Measurements from ENCODE around the gene RICTOR.

The RICTOR gene

DNA sequence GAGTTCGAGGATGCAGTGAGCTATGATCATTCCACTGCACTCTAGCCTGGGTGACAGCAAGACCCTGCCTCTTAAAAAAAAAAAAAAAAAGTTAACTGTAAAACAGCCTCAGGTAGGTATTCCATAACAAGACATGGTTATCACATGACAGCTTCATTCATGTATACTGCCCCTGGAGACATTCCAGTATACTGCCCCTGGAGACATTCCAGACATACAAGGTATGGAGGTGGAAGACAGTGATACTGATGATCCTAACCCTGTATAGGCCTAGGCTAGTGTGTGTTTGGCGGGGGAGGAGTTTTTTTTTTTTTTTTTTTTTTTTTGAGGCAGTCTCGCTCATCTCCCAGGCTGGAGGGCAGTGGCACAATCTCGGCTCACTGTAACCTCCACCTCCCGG is 105.5 kb downstream of the RICTOR start:
- POLR2A ChIA-PET, result no interaction called here
- CTCF ChIA-PET, result no interaction called here
- no peak for TF ChIP-seq ELF4 (IDR thresholded peaks at IDR 0.05)
- no peak for TF ChIP-seq FOXK2 (IDR thresholded peaks at IDR 0.05)
- DNase-seq (ENCODE audit: extremely low spot score), result no peak

DNA sequence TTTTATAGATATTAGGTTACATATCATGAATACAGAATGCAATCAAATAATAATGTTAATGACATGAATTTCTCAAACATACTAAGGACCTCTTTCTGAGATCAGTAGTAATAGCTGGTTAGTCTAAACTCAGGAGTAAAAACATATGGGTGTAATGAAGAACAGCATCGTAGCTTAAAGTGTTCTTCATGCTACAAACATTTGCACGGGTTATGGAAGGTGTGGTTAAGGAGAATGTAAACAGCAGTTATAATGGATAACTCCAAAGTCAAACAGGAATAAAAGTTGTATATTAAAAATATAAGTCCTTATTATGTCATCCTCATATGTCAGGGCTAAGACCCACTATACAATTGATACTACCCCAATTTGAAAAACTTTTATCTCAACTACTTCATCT is 112.5 kb downstream of the RICTOR start:
- DNase-seq (ENCODE audit: extremely low spot score), result no peak
- CTCF ChIA-PET, result interaction anchor here (0.7 kb wide), 1 partner anchor 77 kb away, joined by 4 read pairs; no protein-coding TSS in a partner anchor
- POLR2A ChIA-PET, result no interaction called here
- TF ChIP-seq L3MBTL2 (conservative IDR thresholded peaks at IDR 0.05) (no peak), FOXA1 (IDR thresholded peaks at IDR 0.05) (no peak), SUZ12 (IDR thresholded peaks at IDR 0.05) (no peak), FOXK2 (IDR thresholded peaks at IDR 0.05) (no peak), NFRKB (IDR thresholded peaks at IDR 0.05) (no peak)

DNA sequence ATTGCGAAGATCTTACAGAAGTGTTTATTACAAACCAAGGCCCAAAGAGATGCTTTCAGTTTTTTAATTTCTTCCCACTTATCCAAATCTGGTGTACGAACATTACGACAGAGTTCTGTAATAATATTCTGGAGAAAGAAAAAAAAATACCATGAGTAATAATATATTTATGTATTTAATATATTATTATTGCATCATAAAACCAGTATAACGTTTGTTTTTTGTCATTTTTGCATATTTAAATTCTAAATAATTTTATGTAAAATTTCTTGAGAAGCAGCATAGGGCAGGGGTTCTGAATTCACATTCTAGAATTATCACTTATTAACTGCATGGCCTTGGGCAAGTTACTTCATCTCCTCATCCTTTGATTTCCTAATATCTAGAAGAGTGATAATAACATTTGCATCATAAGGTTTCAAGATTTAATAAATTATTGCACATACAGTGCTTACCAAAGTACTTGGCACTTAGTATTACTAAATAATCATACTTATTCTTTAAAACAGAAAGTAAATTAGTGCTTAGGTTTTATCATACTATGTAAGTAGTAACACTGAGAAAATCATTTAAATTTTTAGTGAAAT is 120.7 kb downstream of the RICTOR start:
- ChIA-PET POLR2A (no interaction called here), CTCF (no interaction called here)
- no peak for DNase-seq (ENCODE audit: extremely low spot score)
- TF ChIP-seq FOXA1 (IDR thresholded peaks at IDR 0.05) (no peak), ELF4 (IDR thresholded peaks at IDR 0.05) (no peak), FOXM1 (IDR thresholded peaks at IDR 0.05; ENCODE audit: borderline replicate concordance) (no peak), NFRKB (IDR thresholded peaks at IDR 0.05) (no peak), L3MBTL2 (conservative IDR thresholded peaks at IDR 0.05) (no peak), HDGF (IDR thresholded peaks at IDR 0.05; ENCODE audit: borderline replicate concordance) (no peak), SP1 (IDR thresholded peaks at IDR 0.05) (no peak), FOXK2 (IDR thresholded peaks at IDR 0.05) (no peak), CTBP1 (IDR thresholded peaks at IDR 0.05; ENCODE audit: borderline replicate concordance) (no peak), ARNT (IDR thresholded peaks at IDR 0.05) (no peak), TARDBP (IDR thresholded peaks at IDR 0.05) (no peak), LEF1 (IDR thresholded peaks at IDR 0.05; ENCODE audit: borderline replicate concordance) (no peak), BHLHE40 (IDR thresholded peaks at IDR 0.05; ENCODE audit: borderline replicate concordance) (no peak), ZNF384 (IDR thresholded peaks at IDR 0.05) (no peak), SUZ12 (IDR thresholded peaks at IDR 0.05) (no peak)
- TF ChIP-seq, protein P1, sequence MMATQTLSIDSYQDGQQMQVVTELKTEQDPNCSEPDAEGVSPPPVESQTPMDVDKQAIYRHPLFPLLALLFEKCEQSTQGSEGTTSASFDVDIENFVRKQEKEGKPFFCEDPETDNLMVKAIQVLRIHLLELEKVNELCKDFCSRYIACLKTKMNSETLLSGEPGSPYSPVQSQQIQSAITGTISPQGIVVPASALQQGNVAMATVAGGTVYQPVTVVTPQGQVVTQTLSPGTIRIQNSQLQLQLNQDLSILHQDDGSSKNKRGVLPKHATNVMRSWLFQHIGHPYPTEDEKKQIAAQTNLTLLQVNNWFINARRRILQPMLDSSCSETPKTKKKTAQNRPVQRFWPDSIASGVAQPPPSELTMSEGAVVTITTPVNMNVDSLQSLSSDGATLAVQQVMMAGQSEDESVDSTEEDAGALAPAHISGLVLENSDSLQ (IDR thresholded peaks at IDR 0.05), result no peak

DNA sequence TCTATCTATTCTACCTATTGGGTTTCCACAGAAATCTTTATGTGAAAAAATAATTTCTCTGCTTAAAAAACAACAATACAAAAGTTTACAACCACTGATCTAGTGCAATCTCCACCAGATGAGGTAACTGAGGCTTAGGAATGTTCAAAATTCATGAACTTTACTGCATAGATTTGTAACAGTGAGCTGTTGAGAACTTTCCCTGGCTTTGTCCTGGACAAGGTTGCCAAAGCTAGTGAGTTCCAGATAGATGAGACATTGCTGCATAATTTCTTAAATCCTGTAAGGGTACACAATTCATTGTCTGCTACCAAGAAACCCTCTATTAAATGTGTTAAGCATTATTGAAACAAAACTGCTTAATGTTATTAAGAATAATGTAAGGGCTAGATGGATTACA is 125.7 kb downstream of the RICTOR start:
- DNase-seq (ENCODE audit: extremely low spot score), result no peak
- TF ChIP-seq NFRKB (IDR thresholded peaks at IDR 0.05) (no peak), ARNT (IDR thresholded peaks at IDR 0.05) (no peak), FOXM1 (IDR thresholded peaks at IDR 0.05; ENCODE audit: borderline replicate concordance) (no peak), SUZ12 (IDR thresholded peaks at IDR 0.05) (no peak), LEF1 (IDR thresholded peaks at IDR 0.05; ENCODE audit: borderline replicate concordance) (no peak), CTBP1 (IDR thresholded peaks at IDR 0.05; ENCODE audit: borderline replicate concordance) (no peak), HDGF (IDR thresholded peaks at IDR 0.05; ENCODE audit: borderline replicate concordance) (no peak), FOXA1 (IDR thresholded peaks at IDR 0.05) (no peak), FOXK2 (IDR thresholded peaks at IDR 0.05) (no peak), ZNF384 (IDR thresholded peaks at IDR 0.05) (no peak), L3MBTL2 (conservative IDR thresholded peaks at IDR 0.05) (no peak), ELF4 (IDR thresholded peaks at IDR 0.05) (no peak), SP1 (IDR thresholded peaks at IDR 0.05) (no peak)
- ChIA-PET POLR2A (no interaction called here), CTCF (no interaction called here)

DNA sequence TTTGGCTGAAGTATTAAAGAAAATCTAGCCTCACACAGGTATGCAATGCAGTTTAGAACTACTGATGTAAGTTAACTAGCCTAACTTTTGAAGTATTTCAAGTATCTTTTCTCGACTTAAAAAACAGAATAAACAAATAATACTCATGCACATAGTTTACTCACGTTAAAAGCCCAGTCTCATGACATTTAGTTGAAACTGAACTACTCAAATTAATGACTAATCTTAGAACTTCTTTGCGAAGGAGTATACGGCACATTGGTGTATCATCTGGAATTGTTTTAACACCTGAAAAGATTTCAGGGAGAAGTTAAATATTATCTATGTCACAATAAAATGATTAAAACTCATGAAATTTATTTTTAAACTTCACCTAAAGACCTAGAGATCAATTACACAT is 129.9 kb downstream of the RICTOR start:
- no peak for DNase-seq (ENCODE audit: extremely low spot score)
- CTCF ChIA-PET, result interaction anchor here (0.7 kb wide), 1 partner anchor 273 kb away, joined by 3 read pairs; no protein-coding TSS in a partner anchor
- POLR2A ChIA-PET, result no interaction called here
- TF ChIP-seq SUZ12 (IDR thresholded peaks at IDR 0.05) (no peak), CTBP1 (IDR thresholded peaks at IDR 0.05; ENCODE audit: borderline replicate concordance) (no peak), ZNF384 (IDR thresholded peaks at IDR 0.05) (no peak), ELF4 (IDR thresholded peaks at IDR 0.05) (no peak), LEF1 (IDR thresholded peaks at IDR 0.05; ENCODE audit: borderline replicate concordance) (no peak)

DNA sequence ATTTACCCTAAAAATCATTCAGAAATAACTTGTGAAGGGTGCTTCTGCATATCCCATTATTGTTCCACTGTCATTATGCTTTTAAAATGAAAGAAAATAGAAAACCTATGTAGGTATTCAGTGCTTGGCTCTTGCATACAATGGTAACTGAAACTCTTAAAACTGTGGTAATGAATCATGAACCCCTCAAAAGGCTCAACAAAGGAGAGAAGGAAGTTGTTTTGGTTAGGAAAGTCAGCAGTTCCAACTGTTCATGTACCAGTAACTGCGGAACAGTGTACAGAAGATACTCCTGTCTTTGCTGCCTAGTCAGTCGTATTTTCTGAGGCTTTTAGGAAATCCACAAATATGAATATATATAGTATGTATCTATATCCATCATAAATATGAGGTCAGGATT is 132.3 kb downstream of the RICTOR start:
- POLR2A ChIA-PET, result no interaction called here
- TF ChIP-seq BHLHE40 (IDR thresholded peaks at IDR 0.05; ENCODE audit: borderline replicate concordance) (no peak), CTBP1 (IDR thresholded peaks at IDR 0.05; ENCODE audit: borderline replicate concordance) (no peak), NFRKB (IDR thresholded peaks at IDR 0.05) (no peak), ELF4 (IDR thresholded peaks at IDR 0.05) (no peak), ARNT (IDR thresholded peaks at IDR 0.05) (no peak), SUZ12 (IDR thresholded peaks at IDR 0.05) (no peak), FOXK2 (IDR thresholded peaks at IDR 0.05) (no peak), HDGF (IDR thresholded peaks at IDR 0.05; ENCODE audit: borderline replicate concordance) (no peak), LEF1 (IDR thresholded peaks at IDR 0.05; ENCODE audit: borderline replicate concordance) (no peak), FOXA1 (IDR thresholded peaks at IDR 0.05) (no peak), SP1 (IDR thresholded peaks at IDR 0.05) (no peak), L3MBTL2 (conservative IDR thresholded peaks at IDR 0.05) (no peak)
- TF ChIP-seq, protein P1 (IDR thresholded peaks at IDR 0.05), result no peak

DNA sequence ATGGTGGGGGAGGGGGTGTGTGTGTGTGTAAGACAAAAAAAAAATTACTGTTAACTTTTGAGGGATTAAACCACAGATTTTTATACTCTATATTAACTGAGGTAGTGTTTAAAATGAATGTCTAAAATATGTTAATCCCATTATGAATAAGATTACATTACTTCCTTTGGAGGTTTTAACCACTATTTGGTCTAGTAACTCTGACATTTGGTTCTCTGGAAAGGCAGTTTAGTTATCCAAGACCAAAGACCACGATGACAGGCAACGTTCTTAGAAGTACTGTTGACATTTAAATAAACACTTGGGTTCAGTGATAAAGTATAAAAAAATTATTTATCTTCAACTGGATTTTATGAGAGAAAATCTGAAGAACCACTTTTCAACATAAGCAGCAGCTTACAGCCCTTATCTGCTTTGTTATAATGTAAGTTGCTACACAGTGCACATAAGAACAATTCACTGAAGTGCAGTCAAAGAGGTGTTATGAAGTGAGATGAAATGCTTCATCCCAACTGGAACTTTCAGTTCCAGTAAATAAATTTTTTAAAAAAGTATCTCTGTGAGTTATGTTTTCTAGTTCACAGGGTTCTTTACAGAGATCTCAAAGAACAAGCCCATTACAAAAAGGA is 133.9 kb downstream of the RICTOR start:
- ChIA-PET POLR2A (no interaction called here), CTCF (no interaction called here)
- DNase-seq (ENCODE audit: extremely low spot score), result no peak
- TF ChIP-seq TARDBP (IDR thresholded peaks at IDR 0.05), result no peak
- no peak for TF ChIP-seq FOXA1 (IDR thresholded peaks at IDR 0.05)
- no peak for TF ChIP-seq ZNF384 (IDR thresholded peaks at IDR 0.05)
- no peak for TF ChIP-seq ELF4 (IDR thresholded peaks at IDR 0.05)
- TF ChIP-seq SP1 (IDR thresholded peaks at IDR 0.05), result no peak
- TF ChIP-seq, protein P1 (IDR thresholded peaks at IDR 0.05), result no peak
- no peak for TF ChIP-seq CTBP1 (IDR thresholded peaks at IDR 0.05; ENCODE audit: borderline replicate concordance)
- no peak for TF ChIP-seq HDGF (IDR thresholded peaks at IDR 0.05; ENCODE audit: borderline replicate concordance)
- TF ChIP-seq FOXK2 (IDR thresholded peaks at IDR 0.05), result no peak
- TF ChIP-seq NFRKB (IDR thresholded peaks at IDR 0.05), result no peak
- TF ChIP-seq L3MBTL2 (conservative IDR thresholded peaks at IDR 0.05), result no peak
- TF ChIP-seq LEF1 (IDR thresholded peaks at IDR 0.05; ENCODE audit: borderline replicate concordance), result no peak
- TF ChIP-seq BHLHE40 (IDR thresholded peaks at IDR 0.05; ENCODE audit: borderline replicate concordance), result no peak
- no peak for TF ChIP-seq FOXM1 (IDR thresholded peaks at IDR 0.05; ENCODE audit: borderline replicate concordance)
- no peak for TF ChIP-seq SUZ12 (IDR thresholded peaks at IDR 0.05)
- TF ChIP-seq ARNT (IDR thresholded peaks at IDR 0.05), result no peak

More for the DNA sequence above, 132.3 kb downstream of the RICTOR start:
- CTCF ChIA-PET, result no interaction called here
- no peak for DNase-seq (ENCODE audit: extremely low spot score)

Data from HEK293T (cell line).